Dorsolateral prefrontal cortex (tissue), 118 donors: Measurements from ENCODE around the gene KCNG4. TPM values are rescaled to one million over a fixed set of nuclear protein-coding genes. Genes with fewer than 3 reads are reported as not detected.

Source experiments
- total RNA-seq, 120 experiments: library from RNA; stranded (reverse); gene quantifications; one replicate each; pipeline versions ENCODE4 v1.2.3 to v1.2.4, GENCODE V29; 2022

KCNG4 gene
- total RNA-seq, 120 experiments from 2014 or later, result 0.10 to 2.3 (median 0.54) TPM; not detected in 5

Other genes with a start within 250 kb of the KCNG4 start
- gene SLC38A8, start 197.2 kb downstream of the KCNG4 start, total RNA-seq, result 10 to 100 TPM in 1 of 120 experiments, 1 to 10 TPM in 112, under 1 TPM in 3, not detected in 4; 0.41 to 11.8 (median 3.7) TPM
- gene MBTPS1, start 123.1 kb downstream of the KCNG4 start, total RNA-seq, result 100 to 1,000 TPM in 44 of 120 experiments, 10 to 100 TPM in 76; 70.0 to 125 (median 95.6) TPM
- gene HSDL1, start 94.8 kb downstream of the KCNG4 start, total RNA-seq, result 10 to 100 TPM; 21.5 to 75.4 (median 50.4) TPM
- gene DNAAF1, start 94.7 kb downstream of the KCNG4 start, total RNA-seq, result 10 to 100 TPM in 40 of 120 experiments, 1 to 10 TPM in 80; 3.6 to 19.7 (median 8.5) TPM
- 10 to 100 TPM; 33.5 to 87.0 (median 56.1) TPM for gene TAF1C, start 53.0 kb downstream of the KCNG4 start, total RNA-seq
- gene ADAD2, start 48.9 kb downstream of the KCNG4 start, total RNA-seq, result 1 to 10 TPM in 82 of 120 experiments, under 1 TPM in 29, not detected in 9; 0.17 to 8.5 (median 1.5) TPM
- gene WFDC1, start 54.9 kb upstream of the KCNG4 start, total RNA-seq, result 10 to 100 TPM in 85 of 120 experiments, 1 to 10 TPM in 35; 5.3 to 25.3 (median 11.9) TPM
- gene ATP2C2, start 128.5 kb upstream of the KCNG4 start, total RNA-seq, result 10 to 100 TPM in 41 of 120 experiments, 1 to 10 TPM in 79; 2.8 to 17.6 (median 8.8) TPM